GM15510 (cell line): ENCODE measurements around the gene PTPN7.

Source experiments
- POLR2A ChIP-seq: IDR thresholded peaks from 3 replicates; pipeline ENCODE4 v1.6.1; 2011; ENCODE audit warnings: borderline replicate concordance; ENCODE audit not compliant: insufficient read length; ENCODE audit errors: extremely low read depth

The PTPN7 gene

DNA sequence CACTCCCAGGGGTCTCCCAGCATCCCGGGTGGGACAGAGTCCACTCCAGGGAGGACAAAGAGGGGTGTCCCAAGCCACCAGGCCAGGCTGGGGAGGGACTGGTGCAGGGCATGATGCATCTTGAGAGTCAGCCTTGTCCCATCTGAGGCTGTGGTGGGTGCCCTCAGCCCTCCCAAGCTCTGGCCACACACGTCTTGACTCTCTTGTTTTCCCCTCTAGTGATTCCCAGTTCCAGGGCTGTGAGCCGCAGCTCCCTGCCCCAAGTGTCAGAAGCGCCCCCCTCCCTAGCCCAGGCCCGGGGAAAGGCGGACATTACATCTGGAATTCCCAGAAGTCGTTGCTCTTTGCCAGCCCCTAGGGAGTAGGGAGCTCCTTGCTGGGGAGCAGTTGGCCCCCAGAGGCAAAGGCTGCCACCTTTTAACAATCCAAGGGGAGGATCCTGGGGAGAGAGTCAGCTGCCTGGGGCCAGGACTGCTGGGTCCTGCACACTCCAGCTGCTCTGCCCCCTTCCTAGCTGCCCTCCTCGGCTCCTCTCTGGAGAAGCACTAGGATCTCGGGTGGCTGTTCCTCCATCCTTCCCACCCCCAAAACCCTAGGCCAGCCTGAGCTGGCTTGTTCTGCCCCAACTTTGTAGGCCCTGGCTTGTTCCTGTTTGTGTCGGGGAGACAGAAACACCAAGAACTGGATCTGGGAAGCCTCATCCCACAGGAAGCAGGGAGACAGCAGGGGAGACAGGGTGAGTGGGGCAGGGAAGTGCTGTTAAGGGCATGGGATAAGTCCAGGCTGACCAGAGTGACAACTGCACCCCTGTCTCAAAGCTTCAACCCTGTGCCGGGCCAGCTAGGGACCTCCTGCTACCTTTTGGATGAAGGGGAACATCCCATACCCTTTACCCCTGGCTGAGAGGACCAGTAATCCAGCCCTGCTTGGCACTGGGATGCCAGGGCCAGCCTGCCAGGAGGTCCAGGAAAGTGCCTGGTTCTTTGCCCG lies 3.2 kb upstream of the PTPN7 start:
- TF ChIP-seq POLR2A: no peak

DNA sequence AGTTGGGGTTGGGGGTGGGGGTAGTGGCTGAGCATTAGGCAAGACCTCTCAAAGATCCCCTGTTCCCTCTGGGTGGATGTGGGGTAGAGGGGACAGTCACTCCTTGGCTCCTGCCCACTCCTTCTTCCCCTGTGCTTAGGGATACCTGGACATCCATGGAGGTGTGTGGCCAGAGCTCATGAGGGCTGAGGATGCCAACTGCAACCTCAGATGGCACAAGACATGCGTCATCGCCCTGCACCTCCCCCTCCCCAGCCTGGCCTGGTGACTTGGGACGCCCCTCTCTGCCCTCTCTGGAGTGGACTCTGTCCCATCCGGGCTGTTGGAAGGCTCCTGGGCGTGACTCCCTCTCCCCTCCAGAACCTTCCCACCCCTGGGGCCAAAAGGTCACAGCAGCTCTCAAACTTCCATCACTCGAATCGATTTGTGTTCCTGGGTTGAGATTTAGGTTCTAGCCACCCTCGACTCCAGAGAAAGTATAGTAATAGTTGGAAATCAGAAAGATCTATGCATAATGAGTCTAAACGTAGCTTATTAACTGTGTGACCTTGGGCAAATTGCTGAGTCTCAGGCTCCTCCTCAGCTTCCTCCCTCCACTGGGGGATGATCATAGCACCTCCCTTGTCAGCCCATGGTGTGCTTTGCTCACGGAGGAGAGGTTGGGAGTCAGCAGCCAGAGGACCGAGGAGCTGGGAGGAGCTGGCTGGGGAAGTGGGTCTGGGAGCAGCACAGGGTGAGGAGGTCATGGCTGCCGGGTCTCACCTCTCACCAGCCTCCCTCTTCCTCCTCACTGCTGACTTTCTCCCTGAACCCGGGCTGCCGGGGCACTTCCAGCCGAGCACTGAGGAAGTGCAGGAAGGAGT lies 2.2 kb upstream of the PTPN7 start:
- no peak for TF ChIP-seq POLR2A

DNA sequence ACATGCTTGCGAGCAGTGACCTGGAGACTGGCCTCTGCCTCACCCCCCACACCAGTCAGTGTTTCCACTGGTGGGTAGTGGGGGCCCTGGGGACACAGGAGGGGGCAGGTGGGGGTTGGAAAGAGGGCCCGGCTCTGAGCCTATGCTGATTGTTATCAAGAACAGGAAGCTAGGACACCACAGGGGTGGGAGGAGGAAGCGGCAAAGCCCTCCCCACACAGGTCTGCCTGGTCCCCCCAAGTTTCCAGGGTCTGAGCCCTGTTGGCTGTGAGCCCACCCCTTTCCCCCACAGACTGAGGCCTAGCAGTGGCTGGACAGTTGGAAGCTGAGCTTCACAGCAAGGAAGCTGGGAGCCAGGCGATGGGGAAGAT lies 1.6 kb upstream of the PTPN7 start:
- TF ChIP-seq POLR2A: no peak

DNA sequence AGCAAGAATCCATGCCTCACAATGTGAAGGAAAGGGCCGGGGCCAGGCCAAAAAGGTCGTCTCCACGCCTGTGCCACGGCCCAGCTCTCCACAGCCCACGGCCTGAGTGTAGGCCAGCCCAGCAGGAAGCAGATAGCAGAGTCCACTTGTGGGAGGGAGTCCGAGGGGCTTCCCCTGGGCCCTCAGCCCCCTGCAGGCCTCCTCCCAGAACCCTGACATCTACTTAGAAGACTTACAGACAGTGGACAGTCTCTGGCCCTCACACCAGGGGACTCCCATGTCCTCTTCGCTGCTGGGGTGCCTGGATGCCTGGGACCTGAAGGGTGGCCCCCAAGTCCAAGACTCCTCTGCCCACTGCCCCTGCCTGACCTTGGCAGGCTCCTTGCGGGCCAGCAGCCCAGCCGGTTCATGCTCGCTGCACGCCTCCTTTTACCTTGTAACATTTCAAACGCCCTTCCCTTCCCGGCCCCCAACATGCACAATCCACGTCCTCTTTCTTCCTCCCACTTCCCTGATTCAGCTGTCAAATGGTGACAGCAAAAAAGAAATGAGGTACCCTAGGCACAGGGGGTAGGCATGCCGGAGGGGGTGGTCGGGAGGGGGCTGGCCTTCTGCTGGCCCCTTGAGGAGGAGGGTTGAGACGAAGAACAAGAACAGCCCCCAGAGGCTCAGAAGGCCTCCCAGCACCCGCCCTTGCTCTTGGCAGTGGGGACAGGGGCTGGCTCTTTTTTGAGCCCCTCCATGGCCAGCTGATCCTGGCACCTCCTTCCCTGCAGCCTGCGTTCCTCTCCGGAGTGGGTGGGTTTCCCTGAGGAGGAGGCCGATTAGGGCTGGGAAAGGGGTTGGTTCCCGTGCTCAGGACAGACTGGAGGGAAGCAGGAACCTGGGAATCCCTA lies 997 bp upstream of the PTPN7 start:
- no peak for TF ChIP-seq POLR2A

DNA sequence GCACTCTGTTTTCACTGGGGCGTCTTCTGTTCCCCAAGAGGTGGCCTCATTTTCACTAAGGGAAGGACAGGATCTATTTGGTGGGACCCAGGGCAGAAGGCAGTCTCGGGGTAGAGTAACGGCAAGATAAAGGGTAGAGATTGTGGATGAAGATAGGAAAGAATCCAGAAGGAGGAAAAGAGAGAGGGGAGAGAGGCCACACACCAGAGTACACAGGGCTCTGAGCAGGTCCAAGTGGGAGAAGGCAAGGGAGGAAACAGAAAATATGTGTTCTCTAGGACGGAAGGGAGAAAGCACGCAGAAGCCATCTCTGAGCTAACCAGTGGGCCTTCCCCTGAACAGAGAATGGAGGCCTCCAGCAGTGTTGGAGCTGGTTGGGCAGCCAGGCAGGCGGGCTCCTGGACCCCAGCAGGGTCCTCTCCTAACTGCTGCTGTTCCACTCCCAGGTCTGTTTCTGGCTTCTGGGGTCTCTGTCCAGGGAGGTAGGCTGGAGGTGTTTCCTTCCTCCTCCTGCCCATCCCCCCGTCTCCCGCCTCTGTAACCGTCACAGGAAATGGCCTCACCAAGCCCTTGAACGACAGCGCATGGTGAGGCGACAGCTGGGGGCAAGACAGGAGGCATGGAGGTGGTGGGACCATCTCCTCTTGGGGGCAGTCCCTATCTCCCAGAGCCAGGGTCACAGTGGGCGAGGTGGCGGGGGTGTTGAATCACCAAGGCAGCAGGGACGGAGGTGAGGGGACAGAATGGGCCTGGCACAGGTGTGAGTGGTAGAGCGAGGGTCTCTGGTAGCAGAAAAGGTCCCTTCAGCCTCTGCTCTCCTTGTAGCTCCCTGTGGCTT lies 649 bp downstream of the PTPN7 start:
- TF ChIP-seq POLR2A: no peak

DNA sequence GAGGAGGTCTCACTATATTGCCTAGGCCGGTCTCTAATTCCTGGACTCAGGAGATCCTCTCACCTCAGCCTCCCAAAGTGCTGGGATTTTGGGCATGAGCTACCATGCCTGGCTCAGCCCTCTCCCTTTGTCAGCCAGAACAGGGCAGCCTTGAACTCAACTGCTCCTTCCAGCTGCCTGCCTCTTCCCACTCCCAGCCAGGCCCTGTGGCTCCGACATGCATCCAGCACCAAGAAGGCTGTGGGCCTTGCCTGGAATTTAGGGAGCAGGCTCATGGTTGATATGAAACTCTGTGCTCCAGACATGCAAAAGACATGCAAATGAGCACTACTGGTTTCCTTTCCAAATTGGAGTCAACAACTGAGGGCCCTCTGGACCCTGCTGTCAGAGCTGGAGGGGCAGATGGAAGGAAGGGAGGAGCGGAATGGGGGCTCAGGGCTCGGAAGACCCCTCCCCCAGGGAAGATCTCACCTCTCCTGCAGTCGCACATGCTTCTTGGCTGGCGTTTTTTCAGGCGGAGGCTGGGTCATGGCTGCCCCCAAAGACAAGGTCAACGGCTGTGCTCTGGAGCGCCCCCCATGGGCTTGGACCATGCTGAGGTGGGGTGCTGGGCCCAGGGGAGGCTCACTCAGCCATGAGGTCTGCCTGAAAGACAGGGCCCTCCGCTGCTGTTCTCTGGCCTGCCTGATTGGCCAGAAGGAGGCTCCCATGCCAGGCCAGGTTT lies 1.4 kb downstream of the PTPN7 start:
- TF ChIP-seq POLR2A: peak; percentile 31

DNA sequence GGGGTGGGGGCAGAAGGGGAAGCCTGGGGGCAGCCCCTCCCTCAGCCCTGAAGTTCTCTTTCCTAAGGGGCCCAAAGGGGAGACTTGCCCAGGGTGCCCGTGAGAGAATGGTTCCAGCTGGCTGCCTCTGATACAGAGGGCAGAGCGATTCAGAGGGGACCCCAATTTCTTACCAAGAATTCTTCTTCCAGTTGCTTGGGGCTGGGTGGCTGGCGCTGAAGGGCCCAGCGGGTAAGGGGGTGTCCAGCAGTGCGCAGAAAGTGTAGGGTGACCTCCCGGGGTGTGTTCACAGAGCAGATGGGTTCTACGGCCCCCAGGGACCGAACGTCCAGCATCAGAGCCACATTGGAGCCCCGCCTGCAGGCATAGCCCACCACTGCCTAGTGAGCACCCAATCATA lies 2.5 kb downstream of the PTPN7 start:
- TF ChIP-seq POLR2A: no peak

DNA sequence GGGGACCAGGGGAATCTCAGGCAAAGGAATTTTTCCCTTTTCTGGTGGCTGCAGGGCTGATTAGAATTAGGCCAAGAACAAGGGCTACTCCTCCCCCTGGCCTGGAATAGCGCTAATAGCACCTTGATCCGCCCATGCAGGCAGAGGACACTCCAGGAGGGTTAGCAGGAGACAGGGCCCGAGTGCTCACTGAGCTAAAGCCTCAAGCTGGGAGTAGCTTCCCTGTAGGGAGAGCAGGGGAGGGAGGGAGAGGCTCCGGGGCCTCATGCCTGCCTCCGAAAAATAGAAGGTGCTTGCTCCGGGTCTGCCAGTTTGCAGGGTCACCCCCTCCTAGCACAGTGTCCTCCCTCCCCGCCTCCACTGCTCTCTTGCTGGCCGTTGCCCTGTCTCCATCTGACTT lies 3.8 kb downstream of the PTPN7 start:
- no peak for TF ChIP-seq POLR2A

DNA sequence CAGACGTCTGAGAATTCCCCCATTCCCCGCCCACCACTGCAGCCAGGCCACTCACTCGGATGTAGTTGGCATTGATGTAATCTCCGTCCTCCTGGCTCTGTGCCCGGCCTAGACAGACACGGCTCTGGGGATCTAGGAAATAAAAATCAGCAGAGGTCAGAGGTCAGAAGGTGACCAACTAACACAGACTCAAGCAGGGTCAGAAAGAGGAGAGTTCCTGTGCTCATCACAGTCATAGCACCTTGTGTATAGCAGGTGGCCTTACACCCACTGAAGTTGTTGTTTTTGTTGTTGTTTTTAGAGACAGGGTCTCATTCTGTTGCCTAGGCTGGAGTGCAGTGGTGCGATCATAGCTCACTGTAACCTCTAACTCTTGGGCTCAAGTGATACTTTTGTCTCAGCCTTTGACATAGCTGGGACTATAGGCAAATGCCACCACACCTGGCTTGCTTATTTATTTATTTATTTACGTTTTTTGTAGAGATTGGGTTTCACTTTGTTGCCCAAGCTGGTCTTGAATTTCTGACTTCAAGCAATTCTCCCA lies 4.9 kb downstream of the PTPN7 start:
- TF ChIP-seq POLR2A: no peak

DNA sequence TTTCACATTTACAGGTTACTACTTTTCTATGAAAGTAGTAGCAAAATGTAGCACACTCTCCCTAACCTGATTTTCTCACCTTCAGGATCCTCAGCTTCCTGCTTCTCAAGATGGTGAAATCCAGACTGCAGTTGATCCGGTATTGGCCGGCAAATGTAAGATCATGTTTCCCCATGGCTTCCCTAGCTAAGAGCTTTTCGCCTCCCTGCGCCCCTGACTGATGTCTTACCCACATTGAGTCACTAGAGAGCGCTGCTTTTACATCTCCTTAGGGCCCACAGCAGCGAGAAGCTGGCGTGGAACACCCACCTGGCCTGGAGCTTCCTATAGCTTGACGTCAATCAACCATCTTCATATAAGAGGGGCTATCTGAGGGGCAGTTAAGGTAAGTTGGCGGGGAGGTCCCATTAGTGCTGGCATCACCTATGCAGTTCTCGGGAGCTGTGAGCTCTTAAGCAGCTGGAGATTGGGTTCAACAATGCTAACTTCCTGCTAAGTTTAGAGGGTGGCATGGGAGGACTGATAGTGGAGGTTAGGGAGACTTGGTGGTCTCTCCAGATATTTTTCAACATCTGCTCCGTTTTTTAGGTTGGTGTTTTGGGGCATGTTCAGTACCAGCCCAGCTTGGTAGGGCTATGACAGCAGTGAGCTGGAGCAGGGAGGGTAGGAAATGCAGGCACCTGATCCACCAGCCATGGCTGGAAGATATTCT lies 5.5 kb downstream of the PTPN7 start:
- no peak for TF ChIP-seq POLR2A

DNA sequence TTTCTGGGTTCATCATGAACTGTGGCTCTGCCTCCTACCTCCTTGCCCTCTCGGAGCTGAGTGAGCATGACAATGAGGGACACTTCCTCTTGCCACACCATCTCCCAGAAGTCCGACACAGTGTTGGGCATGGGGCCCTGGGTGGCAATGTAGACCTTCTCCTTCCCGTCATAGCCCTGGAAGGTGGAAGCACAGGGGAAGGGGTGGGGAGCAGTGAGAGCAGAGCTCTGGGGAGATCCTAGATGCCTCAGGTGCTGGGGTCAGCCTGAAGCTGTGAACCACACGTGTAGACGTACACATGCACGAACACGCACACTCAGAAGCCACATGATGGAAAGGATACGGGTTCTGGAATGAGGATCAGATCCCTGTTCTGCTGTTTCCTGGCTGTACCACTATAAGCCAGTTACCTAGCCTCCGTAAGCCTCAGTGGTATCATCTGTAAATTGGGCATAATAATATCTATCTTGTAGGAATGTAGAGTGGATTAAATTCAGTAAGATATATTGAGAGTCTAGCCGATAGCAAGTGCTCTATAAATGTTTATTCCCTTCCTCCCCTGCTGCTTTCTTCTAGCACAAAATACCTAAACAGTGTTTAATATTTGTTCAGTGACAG lies 6.1 kb downstream of the PTPN7 start:
- no peak for TF ChIP-seq POLR2A

DNA sequence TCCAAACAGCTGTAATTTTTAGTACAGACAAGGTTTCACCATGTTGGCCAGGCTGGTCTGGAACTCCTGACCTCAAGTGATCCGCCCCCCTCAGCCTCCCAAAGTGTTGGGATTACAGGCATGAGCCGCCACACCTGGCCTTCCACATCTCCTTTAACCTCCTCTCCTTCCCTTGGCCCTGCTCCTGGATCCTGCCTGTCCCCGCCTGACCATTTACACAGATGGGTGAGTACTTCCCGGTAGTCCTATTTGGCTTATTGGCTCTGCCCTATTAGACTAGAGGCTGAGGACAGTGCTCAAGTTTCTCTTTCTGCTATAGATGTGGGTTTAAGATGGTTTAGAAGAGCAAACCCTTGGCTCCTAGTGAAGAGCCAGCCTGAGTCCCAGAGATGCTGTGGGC lies 7.1 kb downstream of the PTPN7 start:
- no peak for TF ChIP-seq POLR2A

DNA sequence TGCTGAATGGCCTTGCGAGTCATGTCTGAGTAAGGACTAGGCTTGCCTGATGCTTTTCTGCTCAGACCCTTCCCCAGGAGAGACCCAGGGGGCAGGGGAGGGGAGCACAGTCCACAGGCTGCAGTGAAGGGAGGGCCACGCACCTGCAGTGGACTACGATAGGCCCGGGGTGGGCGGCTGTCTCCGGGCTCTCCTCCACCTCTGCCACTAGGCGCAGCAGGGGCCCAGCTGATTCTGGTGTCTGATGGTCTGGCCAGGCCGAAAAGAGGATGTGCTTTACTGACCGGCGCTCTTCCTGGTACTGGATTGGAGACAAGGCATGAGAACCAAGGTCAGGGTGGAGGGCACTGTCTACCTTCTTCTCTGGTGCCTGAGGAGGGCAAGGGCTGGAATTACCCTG lies 8.0 kb downstream of the PTPN7 start:
- TF ChIP-seq POLR2A: no peak

DNA sequence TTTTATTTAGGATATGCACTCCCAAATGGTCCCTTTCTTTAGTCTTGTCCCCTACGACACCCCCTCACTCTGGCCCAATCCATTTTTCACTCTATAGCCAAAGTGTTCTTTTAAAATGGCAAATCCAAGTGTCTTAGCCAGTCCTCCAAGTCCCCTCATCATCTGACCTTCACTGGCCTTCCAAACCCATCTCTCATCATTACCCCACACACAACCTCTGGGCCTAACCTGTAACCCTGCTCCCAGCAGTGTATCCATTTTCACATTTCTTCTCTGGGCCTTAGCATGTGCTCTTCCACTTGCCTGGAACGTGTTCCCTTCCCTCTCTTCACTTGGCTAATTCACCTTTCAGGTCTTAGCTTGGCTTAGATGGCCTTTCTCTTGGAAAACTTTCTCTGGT lies 9.4 kb downstream of the PTPN7 start:
- no peak for TF ChIP-seq POLR2A
